Epithelial cell of prostate (primary cell): Measurements from ENCODE around the gene CTNNB1.
A peak's percentile ranks its signal among the peaks of the same experiment; 100 is the strongest.

Source experiments
- DNase-seq: peaks from one replicate; pipeline ENCODE4 v3.0.0-alpha.2; 2011; ENCODE audit warnings: low read depth, low spot score
- H3K27ac ChIP-seq: fragments of 450-650 bp; 2 replicates; pipeline ENCODE4 v1.5.1; 2017; ENCODE audit warnings: mild to moderate bottlenecking

Gene CTNNB1

GRCh38 chr3:41213588-41213987 lies 14.3 kb downstream of the CTNNB1 start:
- no peak for DNase-seq
- H3K27ac ChIP-seq: no peak overlapping the region

DNA sequence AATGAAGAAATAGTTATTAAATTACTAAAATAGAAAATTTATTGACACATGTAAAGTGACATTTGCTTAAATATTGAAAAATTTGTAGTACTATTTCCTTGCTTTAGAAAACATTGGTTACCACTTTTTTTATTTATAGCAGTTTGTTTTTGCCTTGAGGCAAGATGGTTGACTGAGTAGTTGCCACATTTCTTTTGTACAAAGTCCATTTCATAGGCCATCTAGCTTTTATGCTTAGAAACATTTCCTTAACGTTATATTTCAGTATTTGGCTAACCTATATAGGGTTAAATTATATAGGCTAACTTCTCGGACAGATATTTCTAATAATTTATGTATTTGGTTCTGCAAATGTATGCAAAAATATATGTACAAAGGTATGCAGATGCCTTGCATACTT lies 17.1 kb downstream of the CTNNB1 start:
- no peak overlapping the region for H3K27ac ChIP-seq
- no peak for DNase-seq

DNA sequence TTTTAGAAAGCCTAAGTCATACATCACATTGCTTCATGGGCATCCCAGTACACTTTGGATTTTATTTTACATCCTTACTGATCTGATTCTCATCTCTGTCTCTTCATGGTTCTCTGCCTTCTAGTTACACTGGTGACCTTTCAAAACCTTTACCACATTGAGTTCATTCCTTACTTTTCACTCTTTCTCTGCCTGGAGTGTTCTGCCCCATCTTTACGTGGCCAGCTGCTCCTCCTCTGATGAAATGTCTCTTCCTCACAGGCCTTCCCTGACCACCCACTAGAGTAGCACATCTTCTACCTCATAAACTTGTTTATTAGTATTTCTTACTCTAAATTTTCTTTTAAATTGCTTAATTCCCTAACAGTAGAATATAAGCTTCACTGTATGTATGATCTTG lies 17.7 kb downstream of the CTNNB1 start:
- DNase-seq: no peak

GRCh38 chr3:41219424-41219823 lies 20.1 kb downstream of the CTNNB1 start:
- DNase-seq: no peak
- H3K27ac ChIP-seq: no peak overlapping the region

More for the DNA sequence above, 17.7 kb downstream of the CTNNB1 start:
- H3K27ac ChIP-seq: no peak overlapping the region

- H3K27ac ChIP-seq: peak overlapping the region; percentile 26
- DNase-seq: no peak
These were observed 21.8 kb downstream of the CTNNB1 start for GRCh38 chr3:41220906-41221677.

- DNase-seq: no peak
- peak overlapping the region; percentile 26 for H3K27ac ChIP-seq
These were observed 22.7 kb downstream of the CTNNB1 start for GRCh38 chr3:41222012-41222411.

DNA sequence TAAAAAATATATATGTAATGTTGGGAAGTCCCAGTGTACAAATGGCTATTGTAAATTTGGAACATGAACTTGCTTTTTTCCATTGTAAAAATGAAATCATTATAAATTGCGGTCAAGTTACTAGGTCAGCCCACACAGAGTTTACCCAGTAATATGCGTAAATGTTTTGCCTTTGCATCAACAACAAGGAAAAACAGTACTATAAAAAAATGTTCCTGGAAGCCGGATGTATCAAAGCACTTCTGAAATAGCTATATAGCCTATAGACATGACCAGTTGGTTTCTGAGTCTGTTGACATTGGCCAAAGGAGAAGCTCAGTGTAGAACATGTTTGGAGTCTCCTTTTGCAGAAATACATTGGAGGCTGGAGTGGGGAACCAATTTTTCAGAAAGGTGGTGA lies 23.2 kb downstream of the CTNNB1 start:
- H3K27ac ChIP-seq: peak overlapping the region; percentile 26
- DNase-seq: no peak

DNA sequence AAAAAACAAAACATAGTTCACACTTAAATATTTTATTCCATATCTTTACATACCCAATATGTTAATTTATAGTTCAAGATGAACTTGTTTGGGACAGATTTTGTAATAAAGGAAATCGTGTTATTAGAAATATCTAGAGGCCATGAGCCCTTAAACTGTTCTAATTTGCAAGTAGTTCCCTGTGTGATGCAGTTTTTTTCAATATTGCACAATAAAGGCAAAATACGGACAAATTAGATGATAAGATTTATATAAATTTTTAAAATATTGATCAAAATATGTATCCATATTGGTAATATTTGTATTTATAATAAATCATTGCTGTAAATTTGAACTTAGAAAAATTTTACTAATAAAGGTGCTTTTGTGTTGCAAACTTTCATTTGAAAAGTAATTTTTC lies 23.8 kb downstream of the CTNNB1 start:
- H3K27ac ChIP-seq: peak overlapping the region; percentile 26
- no peak for DNase-seq

DNA sequence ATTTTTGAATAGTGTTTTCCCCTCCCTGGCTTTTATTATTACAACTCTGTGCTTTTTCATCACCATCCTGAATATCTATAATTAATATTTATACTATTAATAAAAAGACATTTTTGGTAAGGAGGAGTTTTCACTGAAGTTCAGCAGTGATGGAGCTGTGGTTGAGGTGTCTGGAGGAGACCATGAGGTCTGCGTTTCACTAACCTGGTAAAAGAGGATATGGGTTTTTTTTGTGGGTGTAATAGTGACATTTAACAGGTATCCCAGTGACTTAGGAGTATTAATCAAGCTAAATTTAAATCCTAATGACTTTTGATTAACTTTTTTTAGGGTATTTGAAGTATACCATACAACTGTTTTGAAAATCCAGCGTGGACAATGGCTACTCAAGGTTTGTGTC lies 24.4 kb downstream of the CTNNB1 start:
- H3K27ac ChIP-seq: peak overlapping the region; percentile 26
- DNase-seq: no peak

DNA sequence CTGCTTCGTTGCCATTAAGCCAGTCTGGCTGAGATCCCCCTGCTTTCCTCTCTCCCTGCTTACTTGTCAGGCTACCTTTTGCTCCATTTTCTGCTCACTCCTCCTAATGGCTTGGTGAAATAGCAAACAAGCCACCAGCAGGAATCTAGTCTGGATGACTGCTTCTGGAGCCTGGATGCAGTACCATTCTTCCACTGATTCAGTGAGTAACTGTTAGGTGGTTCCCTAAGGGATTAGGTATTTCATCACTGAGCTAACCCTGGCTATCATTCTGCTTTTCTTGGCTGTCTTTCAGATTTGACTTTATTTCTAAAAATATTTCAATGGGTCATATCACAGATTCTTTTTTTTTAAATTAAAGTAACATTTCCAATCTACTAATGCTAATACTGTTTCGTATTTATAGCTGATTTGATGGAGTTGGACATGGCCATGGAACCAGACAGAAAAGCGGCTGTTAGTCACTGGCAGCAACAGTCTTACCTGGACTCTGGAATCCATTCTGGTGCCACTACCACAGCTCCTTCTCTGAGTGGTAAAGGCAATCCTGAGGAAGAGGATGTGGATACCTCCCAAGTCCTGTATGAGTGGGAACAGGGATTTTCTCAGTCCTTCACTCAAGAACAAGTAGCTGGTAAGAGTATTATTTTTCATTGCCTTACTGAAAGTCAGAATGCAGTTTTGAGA lies 25.0 kb downstream of the CTNNB1 start:
- peak overlapping the region; percentile 26 for H3K27ac ChIP-seq
- no peak for DNase-seq

DNA sequence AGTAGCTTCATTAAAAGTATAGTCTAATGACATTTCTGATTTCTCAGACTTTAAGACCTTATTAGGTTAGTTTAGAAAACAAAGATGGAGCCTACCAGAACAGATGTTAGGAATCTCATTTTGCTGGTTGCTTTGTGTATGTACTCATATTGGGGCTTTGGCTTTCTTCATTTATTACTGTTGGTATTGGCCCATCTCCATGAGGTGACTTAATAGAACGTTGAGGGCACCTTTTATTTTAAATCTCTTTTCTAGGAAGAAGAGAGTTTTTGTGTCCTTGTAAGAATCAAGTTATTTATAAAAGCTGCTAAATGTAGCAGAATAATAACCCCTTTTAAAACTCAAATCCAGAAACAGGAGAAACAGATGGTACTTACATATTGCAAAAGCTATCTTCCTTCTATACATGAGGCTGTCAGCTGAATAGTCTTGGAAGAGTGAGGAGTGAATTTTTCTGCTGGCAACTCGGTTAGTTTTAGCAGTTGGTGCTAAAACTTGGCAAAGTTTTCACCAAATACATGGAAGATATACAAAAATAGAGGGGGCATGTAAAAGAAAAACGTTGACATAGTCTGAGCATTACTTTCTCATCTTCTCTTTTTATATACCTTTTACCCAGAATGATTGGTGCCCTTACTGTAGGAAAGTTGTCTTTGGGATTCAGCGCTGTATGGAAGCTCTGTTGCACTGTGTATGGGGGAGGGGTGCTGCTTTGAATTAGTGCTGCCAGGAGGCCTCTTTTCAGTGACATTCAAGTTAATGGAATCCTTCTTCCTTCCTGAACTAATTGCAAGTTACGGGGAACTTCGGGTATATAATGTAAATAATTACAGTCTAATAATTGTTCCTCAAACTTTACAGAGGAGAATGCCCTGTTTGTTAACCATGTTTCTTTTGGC lies 35.8 kb downstream of the CTNNB1 start:
- DNase-seq: no peak
- H3K27ac ChIP-seq: no peak overlapping the region

DNA sequence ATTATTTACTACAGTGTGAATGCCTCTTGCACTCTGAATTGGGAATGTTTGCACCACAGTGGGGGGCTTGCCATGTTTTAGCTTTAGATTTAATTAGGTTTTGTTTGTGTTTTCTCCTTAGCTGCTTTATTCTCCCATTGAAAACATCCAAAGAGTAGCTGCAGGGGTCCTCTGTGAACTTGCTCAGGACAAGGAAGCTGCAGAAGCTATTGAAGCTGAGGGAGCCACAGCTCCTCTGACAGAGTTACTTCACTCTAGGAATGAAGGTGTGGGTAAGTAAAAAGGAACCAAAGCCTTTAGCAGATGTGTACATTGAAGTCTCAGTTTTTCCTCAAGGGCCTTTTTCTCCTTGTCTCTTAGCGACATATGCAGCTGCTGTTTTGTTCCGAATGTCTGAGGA lies 36.9 kb downstream of the CTNNB1 start:
- DNase-seq: no peak
- H3K27ac ChIP-seq: no peak overlapping the region

GRCh38 chr3:41237907-41238306 lies 38.6 kb downstream of the CTNNB1 start:
- DNase-seq: no peak
- no peak overlapping the region for H3K27ac ChIP-seq

DNA sequence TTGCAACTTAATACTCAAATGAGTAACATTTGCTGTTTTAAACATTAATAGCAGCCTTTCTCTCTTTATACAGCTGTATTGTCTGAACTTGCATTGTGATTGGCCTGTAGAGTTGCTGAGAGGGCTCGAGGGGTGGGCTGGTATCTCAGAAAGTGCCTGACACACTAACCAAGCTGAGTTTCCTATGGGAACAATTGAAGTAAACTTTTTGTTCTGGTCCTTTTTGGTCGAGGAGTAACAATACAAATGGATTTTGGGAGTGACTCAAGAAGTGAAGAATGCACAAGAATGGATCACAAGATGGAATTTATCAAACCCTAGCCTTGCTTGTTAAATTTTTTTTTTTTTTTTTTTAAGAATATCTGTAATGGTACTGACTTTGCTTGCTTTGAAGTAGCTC lies 40.3 kb downstream of the CTNNB1 start:
- H3K27ac ChIP-seq: no peak overlapping the region
- no peak for DNase-seq

DNA sequence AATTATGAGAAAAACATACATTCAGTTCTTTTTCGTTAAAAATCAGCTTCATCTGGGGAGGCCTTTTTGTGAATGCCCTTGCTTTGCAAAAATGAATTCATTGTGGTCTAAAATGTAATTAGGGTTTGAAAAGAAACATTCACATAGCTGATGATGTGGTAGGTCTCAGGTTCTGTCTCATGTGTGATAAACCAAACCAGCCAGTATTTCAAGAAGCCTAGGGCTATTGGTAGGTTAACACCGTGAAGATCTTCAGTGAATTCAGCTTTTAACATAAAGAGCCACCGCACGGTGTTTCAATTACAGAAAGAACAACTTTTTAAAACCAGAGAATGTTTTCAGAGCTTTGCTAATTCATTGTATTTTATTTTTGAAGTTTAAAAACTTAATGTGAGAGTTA lies 41.9 kb downstream of the CTNNB1 start:
- DNase-seq: no peak
- H3K27ac ChIP-seq: peak overlapping the region; percentile 5

GRCh38 chr3:41241800-41242571 lies 42.7 kb downstream of the CTNNB1 start:
- no peak overlapping the region for H3K27ac ChIP-seq
- DNase-seq: no peak

GRCh38 chr3:41243183-41243582 lies 43.9 kb downstream of the CTNNB1 start:
- no peak for DNase-seq
- no peak overlapping the region for H3K27ac ChIP-seq

DNA sequence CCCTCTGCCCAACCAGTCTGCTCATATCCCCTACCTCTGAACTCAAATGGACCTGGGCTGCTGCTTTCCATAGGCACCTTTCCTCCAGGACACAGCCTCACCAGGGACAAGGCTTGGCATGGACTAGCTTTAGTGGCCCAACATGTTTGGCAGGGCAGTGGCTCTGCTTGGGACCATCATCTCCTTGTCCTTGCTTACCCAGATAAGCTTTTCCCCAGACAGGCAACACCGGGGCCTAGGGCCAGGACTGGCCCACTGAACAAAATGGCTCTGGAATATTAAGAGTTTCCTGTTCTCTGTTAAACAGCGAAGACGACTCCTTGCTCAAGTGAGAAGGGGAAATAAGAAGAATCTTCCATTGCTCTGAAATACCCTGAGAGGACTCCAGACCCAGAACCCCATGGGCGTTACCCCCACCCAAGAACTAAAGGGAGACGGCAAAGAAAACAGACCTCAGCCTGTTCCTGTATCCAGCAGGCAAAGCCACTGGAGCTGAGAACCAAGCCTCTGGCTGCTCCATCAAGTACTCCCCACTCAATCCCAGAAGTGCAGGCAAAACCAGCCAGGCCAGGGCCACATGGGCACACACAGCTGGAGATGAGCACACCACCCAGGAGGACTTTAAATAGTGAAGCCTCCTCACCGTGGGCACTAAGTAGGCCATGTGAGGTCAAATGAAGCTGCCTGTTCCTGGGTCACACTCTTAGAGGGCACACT lies 45.5 kb downstream of the CTNNB1 start:
- no peak for DNase-seq
- H3K27ac ChIP-seq: no peak overlapping the region
